Amniotic stem cell (primary cell): ENCODE results near the gene CCDC88C.
"Not testable (repeated sequence)": the region's sequence is repeated elsewhere in the genome, so short reads cannot be mapped to it uniquely, and the experiment has no call there.

Experiments used
- DNase-seq: peaks from one replicate; lab custom pipeline; 2025; lab: John Stamatoyannopoulos, UW

The CCDC88C gene

GRCh38 chr14:91226360-91226759 lies 191.3 kb downstream of the CCDC88C start:
- not testable (repeated sequence) for DNase-seq

- no peak for DNase-seq
Measured at GRCh38 chr14:91225025-91225424, 192.6 kb downstream of the CCDC88C start.

GRCh38 chr14:91223028-91223783 lies 194.4 kb downstream of the CCDC88C start:
- no peak for DNase-seq
